PC-9 (cell line): Measurements from ENCODE around the gene PRCD.

Experiments used
- EZH2 ChIP-seq: fragments of 200-600 bp; sonication (generic); IDR thresholded peaks from 2 replicates; pipeline ENCODE4 v1.8.0; 2017; ENCODE audit warnings: antibody characterized with exemption, low read depth
- TF ChIP-seq, protein P1 (sequence below): fragments of 200-600 bp; sonication (generic); conservative IDR thresholded peaks from 2 replicates; pipeline ENCODE4 v1.6.1; 2017; ENCODE audit warnings: mixed run types, antibody characterized with exemption, mild to moderate bottlenecking, moderate library complexity

DNA sequence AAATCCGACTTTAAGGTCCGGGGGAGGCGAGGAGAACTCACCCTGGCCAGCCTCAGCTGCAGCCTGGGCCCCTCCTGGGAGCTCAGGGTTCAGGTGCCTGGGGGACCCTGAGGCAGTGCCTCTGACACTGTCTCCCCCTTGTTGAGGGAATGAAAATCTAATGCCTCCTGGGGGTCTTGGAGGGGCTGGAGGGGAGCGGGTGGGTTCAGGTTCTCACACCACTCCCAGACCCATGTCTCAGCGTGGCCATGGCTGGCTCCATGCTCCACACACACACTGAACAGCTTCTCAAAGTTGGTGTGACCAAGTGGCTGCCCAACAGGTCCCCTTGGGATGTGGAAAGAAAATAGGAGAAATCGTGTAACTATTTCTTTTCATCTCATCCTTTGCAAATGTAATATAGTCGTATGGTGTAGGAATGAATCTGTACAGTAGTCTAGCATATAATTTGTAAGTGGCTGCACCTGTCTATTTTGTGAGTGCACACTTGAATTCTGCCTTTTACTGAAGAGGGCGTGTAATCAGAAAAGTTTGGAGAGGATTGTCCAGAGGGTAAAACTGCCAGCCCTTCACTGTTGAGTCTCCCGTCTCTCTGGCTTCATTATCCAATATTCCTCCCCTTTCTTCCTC is 788 bp upstream of the PRCD start:
- TF ChIP-seq, protein P1, sequence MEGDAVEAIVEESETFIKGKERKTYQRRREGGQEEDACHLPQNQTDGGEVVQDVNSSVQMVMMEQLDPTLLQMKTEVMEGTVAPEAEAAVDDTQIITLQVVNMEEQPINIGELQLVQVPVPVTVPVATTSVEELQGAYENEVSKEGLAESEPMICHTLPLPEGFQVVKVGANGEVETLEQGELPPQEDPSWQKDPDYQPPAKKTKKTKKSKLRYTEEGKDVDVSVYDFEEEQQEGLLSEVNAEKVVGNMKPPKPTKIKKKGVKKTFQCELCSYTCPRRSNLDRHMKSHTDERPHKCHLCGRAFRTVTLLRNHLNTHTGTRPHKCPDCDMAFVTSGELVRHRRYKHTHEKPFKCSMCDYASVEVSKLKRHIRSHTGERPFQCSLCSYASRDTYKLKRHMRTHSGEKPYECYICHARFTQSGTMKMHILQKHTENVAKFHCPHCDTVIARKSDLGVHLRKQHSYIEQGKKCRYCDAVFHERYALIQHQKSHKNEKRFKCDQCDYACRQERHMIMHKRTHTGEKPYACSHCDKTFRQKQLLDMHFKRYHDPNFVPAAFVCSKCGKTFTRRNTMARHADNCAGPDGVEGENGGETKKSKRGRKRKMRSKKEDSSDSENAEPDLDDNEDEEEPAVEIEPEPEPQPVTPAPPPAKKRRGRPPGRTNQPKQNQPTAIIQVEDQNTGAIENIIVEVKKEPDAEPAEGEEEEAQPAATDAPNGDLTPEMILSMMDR: no peak
- no peak for TF ChIP-seq EZH2
